Endothelial cell (in vitro differentiated cells): Measurements from ENCODE around the gene BACE2. TPM values are rescaled to one million over a fixed set of nuclear protein-coding genes. Genes with fewer than 3 reads are reported as not detected.

ENCODE experiments used
- DNase-seq: peaks from one replicate; pipeline ENCODE4 v3.0.0; 2021; ENCODE audit warnings: low spot score
- H3K27ac Mint-ChIP-seq: one replicate; pipeline ENCODE4 v1.8.0; 2021; ENCODE audit warnings: mixed read lengths, inconsistent platforms; ENCODE audit not compliant: unreplicated experiment
- H3K27me3 Mint-ChIP-seq: one replicate; pipeline ENCODE4 v1.8.0; 2021; ENCODE audit warnings: mild to moderate bottlenecking, moderate library complexity, mixed read lengths, inconsistent platforms; ENCODE audit not compliant: unreplicated experiment
- H3K36me3 Mint-ChIP-seq: one replicate; pipeline ENCODE4 v1.8.0; 2021; ENCODE audit warnings: mild to moderate bottlenecking, low read depth, mixed read lengths, inconsistent platforms; ENCODE audit not compliant: unreplicated experiment
- H3K4me1 Mint-ChIP-seq: one replicate; pipeline ENCODE4 v1.8.0; 2021; ENCODE audit warnings: mild to moderate bottlenecking, mixed read lengths, inconsistent platforms; ENCODE audit not compliant: unreplicated experiment
- H3K4me3 Mint-ChIP-seq: one replicate; pipeline ENCODE4 v1.8.0; 2021; ENCODE audit warnings: mild to moderate bottlenecking, mixed read lengths, inconsistent platforms; ENCODE audit not compliant: unreplicated experiment
- H3K9me3 Mint-ChIP-seq: one replicate; pipeline ENCODE4 v1.8.0; 2021; ENCODE audit warnings: mixed read lengths, inconsistent platforms; ENCODE audit not compliant: unreplicated experiment
- total RNA-seq: library from RNA; stranded (reverse); fragmentation: NEBNext Ultra II Directional; extraction: Animal tissue kit (Norgen Biotek cat#: 25700); gene quantifications from one replicate; pipeline ENCODE4 v1.2.1, GENCODE V29; 2021; ENCODE audit not compliant: unreplicated experiment
- TF ChIP-seq, protein P1 (sequence below): fragments of 200-600 bp; sonication (generic); IDR thresholded peaks from one replicate; pipeline ENCODE4 v1.5.0; 2021; ENCODE audit warnings: antibody characterized with exemption; ENCODE audit not compliant: unreplicated experiment

The BACE2 gene
- total RNA-seq, 1 donor from 2014 or later = 151 TPM

DNA sequence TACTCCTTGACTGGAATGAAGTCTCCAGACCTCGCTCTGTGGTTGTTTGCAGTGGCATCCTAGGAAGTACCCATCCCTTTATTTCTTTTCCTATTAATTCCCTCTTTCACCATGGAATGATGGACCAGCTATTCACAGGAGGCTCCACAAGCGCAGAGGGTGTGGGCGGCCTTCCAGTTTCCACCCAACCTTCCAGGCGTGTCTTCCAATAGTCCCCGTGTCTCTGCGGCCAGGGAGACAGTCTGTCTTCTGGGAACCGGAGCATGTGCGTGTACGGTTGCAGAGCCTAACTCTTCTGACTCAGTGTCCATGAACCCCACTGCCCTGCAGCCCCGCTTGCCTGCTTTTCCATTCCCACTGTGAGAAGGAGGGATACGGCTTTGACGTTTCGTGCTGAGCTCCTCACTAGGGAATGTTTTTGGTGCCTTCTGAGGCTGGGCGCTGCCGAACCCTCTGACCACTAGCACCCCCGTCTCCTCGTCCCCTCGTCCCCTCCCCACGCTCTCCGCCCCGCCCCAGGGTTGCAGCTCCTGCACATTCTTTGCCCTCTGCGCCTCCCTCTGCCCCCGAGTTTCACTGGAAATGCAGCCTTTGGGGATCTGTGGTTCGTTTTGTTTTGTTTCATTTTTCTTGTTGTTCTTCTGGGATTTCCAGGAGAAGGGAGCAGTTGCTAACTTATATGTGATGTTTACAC, 122.3 kb downstream of the BACE2 start:
- Mint-ChIP-seq H3K27me3 (peaks cover 4% of the 10 kb centered on the region), H3K4me1 (peaks cover 3% of the 10 kb centered on the region), H3K36me3 (no peaks in the 10 kb centered on the region), H3K27ac (peak overlapping the region; percentile 44), H3K4me3 (no peak overlapping the region), H3K9me3 (peaks cover 11% of the 10 kb centered on the region)
- DNase-seq = no peak
- TF ChIP-seq, protein P1, sequence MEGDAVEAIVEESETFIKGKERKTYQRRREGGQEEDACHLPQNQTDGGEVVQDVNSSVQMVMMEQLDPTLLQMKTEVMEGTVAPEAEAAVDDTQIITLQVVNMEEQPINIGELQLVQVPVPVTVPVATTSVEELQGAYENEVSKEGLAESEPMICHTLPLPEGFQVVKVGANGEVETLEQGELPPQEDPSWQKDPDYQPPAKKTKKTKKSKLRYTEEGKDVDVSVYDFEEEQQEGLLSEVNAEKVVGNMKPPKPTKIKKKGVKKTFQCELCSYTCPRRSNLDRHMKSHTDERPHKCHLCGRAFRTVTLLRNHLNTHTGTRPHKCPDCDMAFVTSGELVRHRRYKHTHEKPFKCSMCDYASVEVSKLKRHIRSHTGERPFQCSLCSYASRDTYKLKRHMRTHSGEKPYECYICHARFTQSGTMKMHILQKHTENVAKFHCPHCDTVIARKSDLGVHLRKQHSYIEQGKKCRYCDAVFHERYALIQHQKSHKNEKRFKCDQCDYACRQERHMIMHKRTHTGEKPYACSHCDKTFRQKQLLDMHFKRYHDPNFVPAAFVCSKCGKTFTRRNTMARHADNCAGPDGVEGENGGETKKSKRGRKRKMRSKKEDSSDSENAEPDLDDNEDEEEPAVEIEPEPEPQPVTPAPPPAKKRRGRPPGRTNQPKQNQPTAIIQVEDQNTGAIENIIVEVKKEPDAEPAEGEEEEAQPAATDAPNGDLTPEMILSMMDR = no peak

DNA sequence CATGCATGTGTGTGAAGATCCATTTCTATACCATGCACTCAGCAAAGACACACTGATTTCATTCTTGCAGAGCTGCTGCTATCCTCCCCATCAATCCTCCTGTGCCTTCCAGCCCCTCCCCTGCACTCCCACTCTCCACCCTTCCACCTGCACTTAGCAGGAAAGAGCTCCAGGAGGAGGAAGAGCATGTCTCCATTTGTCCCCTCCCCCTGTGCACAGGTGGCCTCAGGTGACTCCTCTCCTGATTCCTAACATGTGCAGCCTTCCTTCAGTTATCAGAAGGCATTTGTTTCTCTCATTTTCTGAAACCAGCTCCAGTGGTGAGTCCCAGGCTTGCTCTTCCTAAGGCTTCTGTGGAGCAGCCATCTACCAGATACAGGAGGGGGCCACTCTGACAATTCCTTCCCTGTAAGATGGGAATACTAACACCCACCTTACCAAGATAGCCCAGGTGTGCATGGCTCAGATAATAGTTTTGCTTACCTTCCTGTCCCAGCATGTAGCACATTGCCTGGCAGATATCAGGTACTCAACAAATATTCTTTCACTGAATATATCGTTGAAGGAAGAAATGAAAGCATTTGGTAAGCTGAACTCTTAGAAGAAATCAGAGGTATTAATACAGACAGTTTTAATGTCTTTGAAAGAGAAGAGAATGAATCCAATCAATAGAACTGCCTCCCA, 126.7 kb downstream of the BACE2 start:
- H3K27me3 Mint-ChIP-seq = peaks cover 4% of the 10 kb centered on the region
- peaks cover 11% of the 10 kb centered on the region for H3K9me3 Mint-ChIP-seq
- no peak overlapping the region for H3K4me3 Mint-ChIP-seq
- TF ChIP-seq, protein P1 = no peak
- H3K27ac Mint-ChIP-seq = no peak overlapping the region
- no peak for DNase-seq
- H3K4me1 Mint-ChIP-seq = peaks cover 3% of the 10 kb centered on the region
- no peaks in the 10 kb centered on the region for H3K36me3 Mint-ChIP-seq

DNA sequence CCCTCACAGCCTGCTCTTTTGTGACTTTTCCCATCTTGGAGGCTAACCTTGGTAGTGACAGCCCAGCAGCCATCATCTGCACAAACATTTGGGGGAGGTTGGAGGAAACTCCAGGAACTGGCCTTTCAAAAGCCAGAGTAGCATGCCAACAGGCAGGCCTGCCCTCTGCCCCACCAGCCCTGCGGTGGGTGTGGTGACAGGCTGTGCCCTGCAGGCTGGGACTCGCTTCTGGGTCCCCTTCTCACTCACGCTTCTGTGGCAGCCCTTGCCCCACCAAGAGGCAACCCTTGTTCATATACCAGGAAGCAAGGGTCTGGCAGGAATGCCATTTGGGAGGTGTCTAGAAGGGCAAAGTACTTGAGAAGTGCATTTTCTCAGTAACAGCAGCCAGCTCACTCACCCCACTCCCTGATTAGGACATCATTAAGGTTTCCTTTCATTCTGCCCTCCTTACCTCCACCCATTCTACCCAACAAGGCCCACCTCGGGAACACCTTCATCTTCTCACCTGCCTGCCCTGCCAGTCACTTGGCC, 127.8 kb downstream of the BACE2 start:
- H3K4me3 Mint-ChIP-seq = no peak overlapping the region
- no peak overlapping the region for H3K27ac Mint-ChIP-seq
- H3K36me3 Mint-ChIP-seq = no peaks in the 10 kb centered on the region
- DNase-seq = no peak
- H3K9me3 Mint-ChIP-seq = peaks cover 10% of the 10 kb centered on the region
- TF ChIP-seq, protein P1 = no peak
- H3K27me3 Mint-ChIP-seq = peaks cover 2% of the 10 kb centered on the region
- peaks cover 3% of the 10 kb centered on the region for H3K4me1 Mint-ChIP-seq

DNA sequence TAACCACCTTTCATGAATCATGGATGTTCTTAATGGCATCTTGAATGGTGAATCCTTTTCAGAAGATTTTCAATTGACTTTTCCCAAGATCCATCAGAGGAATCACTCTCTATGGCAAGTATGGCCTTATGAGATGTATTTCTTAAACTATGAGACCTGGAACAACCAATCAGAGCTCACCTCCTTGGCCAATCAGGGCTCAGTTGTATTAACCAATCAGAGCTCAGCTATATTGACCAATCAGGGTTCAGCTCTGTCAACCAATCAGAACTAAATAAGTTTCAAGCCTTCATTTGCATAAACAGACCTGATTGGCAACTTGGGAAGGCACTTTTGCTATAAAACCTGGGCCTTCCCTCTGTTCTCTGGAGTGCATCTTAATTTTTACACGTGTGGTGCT, 135.0 kb downstream of the BACE2 start:
- H3K36me3 Mint-ChIP-seq = no peaks in the 10 kb centered on the region
- no peak overlapping the region for H3K4me3 Mint-ChIP-seq
- peaks cover 4% of the 10 kb centered on the region for H3K27me3 Mint-ChIP-seq
- H3K4me1 Mint-ChIP-seq = no peaks in the 10 kb centered on the region
- no peak overlapping the region for H3K27ac Mint-ChIP-seq
- H3K9me3 Mint-ChIP-seq = no peaks in the 10 kb centered on the region
- DNase-seq = no peak
- TF ChIP-seq, protein P1 = no peak
